Stomach (tissue), 4 donors: ENCODE results near the gene EMC1.
"Not testable (repeated sequence)": the region's sequence is repeated elsewhere in the genome, so short reads cannot be mapped to it uniquely, and the experiment has no call there.

Experiments used
- POLR2AphosphoS5 ChIP-seq, 3 donors: sonication (generic); formaldehyde crosslinking; IDR thresholded peaks; one replicate each; pipeline ENCODE4 v1.6.1; 2016; ENCODE audit warnings: antibody characterized with exemption in 3 of 3
- TF ChIP-seq, protein P1 (sequence below), 7 experiments: fragments of 450-650 bp in 4 of 7; fragments of 200-600 bp in 3 of 7; sonication (generic) in 3 of 7; IDR thresholded peaks; one replicate each; pipeline ENCODE4 v1.5.1; 2016 to 2019; ENCODE audit warnings: antibody characterized with exemption in 7 of 7, control low read depth in 2 of 7, mild to moderate bottlenecking in 1 of 7

GRCh38 chr1:19273844-19274531 is 22.7 kb upstream of the EMC1 start:
- TF ChIP-seq, protein P1, sequence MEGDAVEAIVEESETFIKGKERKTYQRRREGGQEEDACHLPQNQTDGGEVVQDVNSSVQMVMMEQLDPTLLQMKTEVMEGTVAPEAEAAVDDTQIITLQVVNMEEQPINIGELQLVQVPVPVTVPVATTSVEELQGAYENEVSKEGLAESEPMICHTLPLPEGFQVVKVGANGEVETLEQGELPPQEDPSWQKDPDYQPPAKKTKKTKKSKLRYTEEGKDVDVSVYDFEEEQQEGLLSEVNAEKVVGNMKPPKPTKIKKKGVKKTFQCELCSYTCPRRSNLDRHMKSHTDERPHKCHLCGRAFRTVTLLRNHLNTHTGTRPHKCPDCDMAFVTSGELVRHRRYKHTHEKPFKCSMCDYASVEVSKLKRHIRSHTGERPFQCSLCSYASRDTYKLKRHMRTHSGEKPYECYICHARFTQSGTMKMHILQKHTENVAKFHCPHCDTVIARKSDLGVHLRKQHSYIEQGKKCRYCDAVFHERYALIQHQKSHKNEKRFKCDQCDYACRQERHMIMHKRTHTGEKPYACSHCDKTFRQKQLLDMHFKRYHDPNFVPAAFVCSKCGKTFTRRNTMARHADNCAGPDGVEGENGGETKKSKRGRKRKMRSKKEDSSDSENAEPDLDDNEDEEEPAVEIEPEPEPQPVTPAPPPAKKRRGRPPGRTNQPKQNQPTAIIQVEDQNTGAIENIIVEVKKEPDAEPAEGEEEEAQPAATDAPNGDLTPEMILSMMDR (IDR thresholded peaks at IDR 0.05): not testable (repeated sequence)
- TF ChIP-seq POLR2AphosphoS5 (IDR thresholded peaks at IDR 0.05): not testable (repeated sequence)
